ENCODE measurements around the gene OPCML.

The OPCML gene

GRCh38 chr11:133362916-133363315, 169.4 kb downstream of the OPCML start:
- no peak overlapping the region for H3K4me3 ChIP-seq (ENCODE audit: low read depth, low read length)

- no peak overlapping the region for H3K4me3 ChIP-seq (ENCODE audit: low read depth, low read length)
Measured at GRCh38 chr11:133362156-133362555, 170.1 kb downstream of the OPCML start.

GRCh38 chr11:133361689-133361994, 170.7 kb downstream of the OPCML start:
- H3K4me3 ChIP-seq (ENCODE audit: low read depth, low read length), result no peak overlapping the region

- H3K4me3 ChIP-seq (ENCODE audit: low read depth, low read length), result no peak overlapping the region
Measured at GRCh38 chr11:133360860-133361688, 171.2 kb downstream of the OPCML start.

GRCh38 chr11:133355095-133355494, 177.2 kb downstream of the OPCML start:
- no peak overlapping the region for H3K4me3 ChIP-seq (ENCODE audit: low read depth, low read length)

GRCh38 chr11:133354069-133354468, 178.2 kb downstream of the OPCML start:
- H3K4me3 ChIP-seq (ENCODE audit: low read depth, low read length), result no peak overlapping the region

- no peak overlapping the region for H3K4me3 ChIP-seq (ENCODE audit: low read depth, low read length)
Measured at GRCh38 chr11:133350045-133350444, 182.3 kb downstream of the OPCML start.

GRCh38 chr11:133347988-133348387, 184.3 kb downstream of the OPCML start:
- H3K4me3 ChIP-seq (ENCODE audit: low read depth, low read length), result no peak overlapping the region

GRCh38 chr11:133346137-133346536, 186.2 kb downstream of the OPCML start:
- H3K4me3 ChIP-seq (ENCODE audit: low read depth, low read length), result no peak overlapping the region

- no peak overlapping the region for H3K4me3 ChIP-seq (ENCODE audit: low read depth, low read length)
Measured at GRCh38 chr11:133343951-133344350, 188.3 kb downstream of the OPCML start.

GRCh38 chr11:133339495-133340140, 192.7 kb downstream of the OPCML start:
- H3K4me3 ChIP-seq (ENCODE audit: low read depth, low read length), result no peak overlapping the region

- no peak overlapping the region for H3K4me3 ChIP-seq (ENCODE audit: low read depth, low read length)
Measured at GRCh38 chr11:133338588-133338987, 193.7 kb downstream of the OPCML start.

GRCh38 chr11:133337951-133338418, 194.3 kb downstream of the OPCML start:
- no peak overlapping the region for H3K4me3 ChIP-seq (ENCODE audit: low read depth, low read length)

GRCh38 chr11:133337193-133337592, 195.1 kb downstream of the OPCML start:
- no peak overlapping the region for H3K4me3 ChIP-seq (ENCODE audit: low read depth, low read length)

GRCh38 chr11:133331031-133331430, 201.3 kb downstream of the OPCML start:
- no peak overlapping the region for H3K4me3 ChIP-seq (ENCODE audit: low read depth, low read length)

GRCh38 chr11:133326849-133327248, 205.5 kb downstream of the OPCML start:
- no peak overlapping the region for H3K4me3 ChIP-seq (ENCODE audit: low read depth, low read length)

- no peak overlapping the region for H3K4me3 ChIP-seq (ENCODE audit: low read depth, low read length)
Measured at GRCh38 chr11:133326332-133326731, 206.0 kb downstream of the OPCML start.

GRCh38 chr11:133325711-133326110, 206.6 kb downstream of the OPCML start:
- H3K4me3 ChIP-seq (ENCODE audit: low read depth, low read length), result no peak overlapping the region

GRCh38 chr11:133323354-133323753, 208.9 kb downstream of the OPCML start:
- no peak overlapping the region for H3K4me3 ChIP-seq (ENCODE audit: low read depth, low read length)

GRCh38 chr11:133318221-133318620, 214.1 kb downstream of the OPCML start:
- H3K4me3 ChIP-seq (ENCODE audit: low read depth, low read length), result no peak overlapping the region

- H3K4me3 ChIP-seq (ENCODE audit: low read depth, low read length), result no peak overlapping the region
Measured at GRCh38 chr11:133311230-133311629, 221.1 kb downstream of the OPCML start.

GRCh38 chr11:133306019-133306418, 226.3 kb downstream of the OPCML start:
- H3K4me3 ChIP-seq (ENCODE audit: low read depth, low read length), result no peak overlapping the region

Measured in iPS-11a (cell line).